HCT116 (cell line): ENCODE data around the gene TMEM178B. TPM values are rescaled to one million over a fixed set of nuclear protein-coding genes. Genes with fewer than 3 reads are reported as not detected.

ENCODE experiments used
- ATAC-seq: fragments of 200-7000 bp; cut with Tn5 transposase; 2 replicates; pipeline ENCODE4 v1.9.1; 2020; ENCODE audit warnings: mild to moderate bottlenecking, moderate library complexity
- BruUV-seq: library from RNA; stranded (reverse); fragments of 400-500 nt; replicated peaks from 2 replicates; lab custom pipeline; 2021; lab: Mats Ljungman, UMichigan
- CTCF ChIA-PET: fragments of 300-600 bp; sonication (Branson Sonifier 250); formaldehyde crosslinking; loops from one replicate; lab custom pipeline; 2021; ENCODE audit warnings: antibody characterized with exemption; lab: Charles Lee
- POLR2A ChIA-PET: fragments of 300-600, 350-600 bp; sonication (Branson Sonifier 250); formaldehyde crosslinking; loops from one replicate; lab custom pipeline; 2021; ENCODE audit warnings: antibody characterized with exemption; lab: Charles Lee
- RAD21 ChIA-PET, 2 experiments: fragments of 300-600 bp; sonication (Branson Sonifier 250); formaldehyde crosslinking; loops; one replicate each; lab custom pipeline; 2023; ENCODE audit warnings: low total read pairs in 2 of 2; ENCODE audit not compliant: uncharacterized antibody in 2 of 2, unreplicated experiment in 2 of 2, low non-redundant PET in 1 of 2; lab: Charles Lee
- DNase-seq: peaks from one replicate; pipeline ENCODE4 v3.0.0-alpha.2; 2010; ENCODE audit warnings: low read depth, low spot score
- H2AFZ ChIP-seq: fragments of 200-600 bp; shearing (Covaris generic), sonication (generic); 2 replicates; pipeline ENCODE4 v1.6.1; 2017; ENCODE audit warnings: low read depth, mixed run types, mixed read lengths, antibody characterized with exemption, low read length; ENCODE audit not compliant: poor library complexity, severe bottlenecking
- H3K27ac ChIP-seq: 2 replicates; pipeline ENCODE4 v1.5.1; 2012; ENCODE audit warnings: low read depth, low read length
- H3K27me3 ChIP-seq: fragments of 200-600 bp; sonication (generic); 2 replicates; pipeline ENCODE4 v1.6.1; 2016; ENCODE audit warnings: mixed run types, low read length, mixed read lengths; ENCODE audit not compliant: insufficient read depth
- H3K36me3 ChIP-seq, 2 experiments: fragments of 200-500 bp in 1 of 2; fragments of 200-600 bp in 1 of 2; sonication (Bioruptor generic) in 1 of 2; sonication (generic) in 1 of 2; 2 replicates each; pipeline versions ENCODE4 v1.5.1 to v1.6.1; 2014 to 2016; ENCODE audit warnings: low read length in 2 of 2, inconsistent platforms in 1 of 2, mixed read lengths in 1 of 2, mixed run types in 1 of 2; ENCODE audit not compliant: insufficient read depth in 2 of 2, control insufficient read depth in 1 of 2
- H3K4me1 ChIP-seq, 2 experiments: fragments of 200-600 bp in 1 of 2; sonication (generic) in 1 of 2; 2 replicates each; pipeline versions ENCODE4 v1.5.1 to v1.6.1; 2012 to 2017; ENCODE audit warnings: low read length in 2 of 2, inconsistent platforms in 1 of 2, mild to moderate bottlenecking in 1 of 2, mixed read lengths in 1 of 2, mixed run types in 1 of 2, moderate library complexity in 1 of 2; ENCODE audit not compliant: insufficient read depth in 2 of 2, control insufficient read depth in 1 of 2
- H3K4me2 ChIP-seq: fragments of 200-600 bp; sonication (generic); 2 replicates; pipeline ENCODE4 v1.6.1; 2017; ENCODE audit warnings: mixed run types, low read length, mixed read lengths
- H3K4me3 ChIP-seq, 2 experiments: fragments of 200-600 bp in 1 of 2; sonication (generic) in 1 of 2; replicated peaks in 1 of 2; 2 replicates each; pipeline ENCODE4 v1.5.1; 2011 to 2016; ENCODE audit warnings: low read length in 2 of 2, control low read depth in 1 of 2, low read depth in 1 of 2, mild to moderate bottlenecking in 1 of 2, mixed read lengths in 1 of 2, mixed run types in 1 of 2
- H3K79me2 ChIP-seq: fragments of 200-600 bp; sonication (generic); 2 replicates; pipeline ENCODE4 v1.6.1; 2017; ENCODE audit warnings: mild to moderate bottlenecking, mixed run types, low read length, moderate library complexity, mixed read lengths; ENCODE audit not compliant: insufficient read depth
- H3K9ac ChIP-seq: fragments of 200-600 bp; sonication (generic); 2 replicates; pipeline ENCODE4 v1.6.1; 2016; ENCODE audit warnings: low read length, mixed read lengths
- H3K9me2 ChIP-seq: fragments of 200-600 bp; sonication (generic), shearing (Covaris generic); 2 replicates; pipeline ENCODE4 v1.6.1; 2017; ENCODE audit warnings: mixed run types, mild to moderate bottlenecking, moderate library complexity; ENCODE audit not compliant: insufficient read depth
- H3K9me3 ChIP-seq, 2 experiments: fragments of 200-500 bp in 1 of 2; fragments of 200-600 bp in 1 of 2; sonication (Bioruptor generic) in 1 of 2; sonication (generic) in 1 of 2; 2 replicates each; pipeline ENCODE4 v1.6.1; 2014 to 2017; ENCODE audit warnings: low read length in 2 of 2, mixed read lengths in 2 of 2, inconsistent platforms in 1 of 2, low read depth in 1 of 2, mild to moderate bottlenecking in 1 of 2, mixed run types in 1 of 2, moderate library complexity in 1 of 2; ENCODE audit not compliant: control insufficient read depth in 1 of 2, insufficient read depth in 1 of 2
- H4K20me1 ChIP-seq: fragments of 200-600 bp; sonication (generic), shearing (Covaris generic); 2 replicates; pipeline ENCODE4 v1.6.1; 2017; ENCODE audit warnings: mixed run types, mild to moderate bottlenecking, moderate library complexity; ENCODE audit not compliant: insufficient read depth
- CEBPB ChIP-seq: IDR thresholded peaks from 2 replicates; pipeline ENCODE4 v1.6.1; 2012; ENCODE audit warnings: low read depth
- ELF1 ChIP-seq: IDR thresholded peaks from 2 replicates; pipeline ENCODE4 v1.6.1; 2012; ENCODE audit warnings: low read depth, borderline replicate concordance
- EZH2phosphoT487 ChIP-seq: fragments of 200-600 bp; IDR thresholded peaks from 2 replicates; pipeline ENCODE4 v1.6.1; 2018; ENCODE audit warnings: antibody characterized with exemption, borderline replicate concordance
- JUND ChIP-seq: IDR thresholded peaks from 2 replicates; pipeline ENCODE4 v1.6.1; 2012
- POLR2A ChIP-seq: IDR thresholded peaks from 2 replicates; pipeline ENCODE4 v1.7.0; 2011; ENCODE audit warnings: borderline replicate concordance; ENCODE audit not compliant: insufficient read depth, insufficient read length; ENCODE audit errors: extremely low read depth
- POLR2AphosphoS5 ChIP-seq: IDR thresholded peaks from 2 replicates; pipeline ENCODE4 v1.6.1; 2011; ENCODE audit warnings: mild to moderate bottlenecking, low read depth, low read length, moderate library complexity
- RAD21 ChIP-seq: IDR thresholded peaks from 2 replicates; pipeline ENCODE4 v1.6.1; 2012; ENCODE audit warnings: low read depth, mild to moderate bottlenecking
- SIN3A ChIP-seq: IDR thresholded peaks from 2 replicates; pipeline ENCODE4 v1.6.1; 2012; ENCODE audit warnings: low read depth
- SP1 ChIP-seq: IDR thresholded peaks from 2 replicates; pipeline ENCODE4 v1.6.1; 2012; ENCODE audit warnings: low read depth
- TCF7L2 ChIP-seq: IDR thresholded peaks from 2 replicates; pipeline ENCODE4 v1.7.0; 2011; ENCODE audit warnings: borderline replicate concordance, inconsistent platforms; ENCODE audit not compliant: insufficient read depth, insufficient read length; ENCODE audit errors: extremely low read depth
- ZBTB33 ChIP-seq: IDR thresholded peaks from 2 replicates; pipeline ENCODE4 v1.6.1; 2011; ENCODE audit warnings: mild to moderate bottlenecking, low read length, moderate library complexity; ENCODE audit not compliant: insufficient replicate concordance; ENCODE audit errors: extremely low read depth
- ZFX ChIP-seq: fragments of 450-650 bp; IDR thresholded peaks from 2 replicates; pipeline ENCODE4 v1.6.1; 2017
- ZNF274 ChIP-seq: fragments of 200-500 bp; sonication (Bioruptor generic); IDR thresholded peaks from 2 replicates; pipeline ENCODE4 v1.6.1; 2014; ENCODE audit warnings: mild to moderate bottlenecking, low read depth, low read length, inconsistent platforms
- intact Hi-C: fragments of 100-400 bp; cut with micrococcal nuclease; formaldehyde crosslinking; loops from 2 replicates; pipeline ENCODE4 v1.10.0; 2022
- total RNA-seq: library from RNA; stranded (reverse); gene quantifications from one replicate; pipeline ENCODE4 v1.2.1, GENCODE V29; 2021; ENCODE audit not compliant: unreplicated experiment
- TF ChIP-seq, protein P1 (sequence below): IDR thresholded peaks from 2 replicates; pipeline ENCODE4 v1.6.1; 2012
- TF ChIP-seq, protein P2 (sequence below): IDR thresholded peaks from 2 replicates; pipeline ENCODE4 v1.6.1; 2012; ENCODE audit warnings: low read depth

TMEM178B gene
- total RNA-seq, 1 experiment from 2014 or later: 0.02 TPM

DNA sequence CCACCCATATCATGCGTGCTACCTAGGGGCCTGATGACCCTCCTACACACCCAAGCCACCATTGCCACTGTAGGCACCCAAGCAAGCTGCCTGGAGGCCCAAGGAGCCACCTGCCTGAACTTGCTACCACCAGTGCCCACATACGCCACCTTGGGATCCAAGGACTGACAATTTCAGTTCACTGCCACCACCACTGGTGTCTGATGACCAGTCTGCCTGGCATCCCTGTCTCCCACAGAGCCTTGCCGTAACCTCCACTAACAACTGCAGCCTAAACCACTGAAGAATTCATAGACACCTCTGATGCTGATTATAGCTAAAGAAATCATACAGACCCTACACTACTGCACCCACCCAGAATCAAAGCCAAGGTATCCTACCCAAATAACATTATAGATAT is 58.8 kb downstream of the TMEM178B start:
- H3K9me2 ChIP-seq: no peaks in the 10 kb centered on the region
- H3K27me3 ChIP-seq: peaks cover 21% of the 10 kb centered on the region; the same call in 1 of the 2 replicates
- no peaks in the 10 kb centered on the region for H3K36me3 ChIP-seq
- DNase-seq: no peak
- no peaks in the 10 kb centered on the region for H3K79me2 ChIP-seq
- TF ChIP-seq, protein P1, sequence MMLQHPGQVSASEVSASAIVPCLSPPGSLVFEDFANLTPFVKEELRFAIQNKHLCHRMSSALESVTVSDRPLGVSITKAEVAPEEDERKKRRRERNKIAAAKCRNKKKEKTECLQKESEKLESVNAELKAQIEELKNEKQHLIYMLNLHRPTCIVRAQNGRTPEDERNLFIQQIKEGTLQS: no peak
- TF ChIP-seq SP1 (no peak), POLR2AphosphoS5 (no peak), ZFX (no peak), POLR2A (no peak), RAD21 (no peak), CEBPB (no peak), ELF1 (no peak), TCF7L2 (no peak), ZBTB33 (no peak), EZH2phosphoT487 (no peak), SIN3A (no peak), ZNF274 (no peak), JUND (no peak)
- TF ChIP-seq, protein P2, sequence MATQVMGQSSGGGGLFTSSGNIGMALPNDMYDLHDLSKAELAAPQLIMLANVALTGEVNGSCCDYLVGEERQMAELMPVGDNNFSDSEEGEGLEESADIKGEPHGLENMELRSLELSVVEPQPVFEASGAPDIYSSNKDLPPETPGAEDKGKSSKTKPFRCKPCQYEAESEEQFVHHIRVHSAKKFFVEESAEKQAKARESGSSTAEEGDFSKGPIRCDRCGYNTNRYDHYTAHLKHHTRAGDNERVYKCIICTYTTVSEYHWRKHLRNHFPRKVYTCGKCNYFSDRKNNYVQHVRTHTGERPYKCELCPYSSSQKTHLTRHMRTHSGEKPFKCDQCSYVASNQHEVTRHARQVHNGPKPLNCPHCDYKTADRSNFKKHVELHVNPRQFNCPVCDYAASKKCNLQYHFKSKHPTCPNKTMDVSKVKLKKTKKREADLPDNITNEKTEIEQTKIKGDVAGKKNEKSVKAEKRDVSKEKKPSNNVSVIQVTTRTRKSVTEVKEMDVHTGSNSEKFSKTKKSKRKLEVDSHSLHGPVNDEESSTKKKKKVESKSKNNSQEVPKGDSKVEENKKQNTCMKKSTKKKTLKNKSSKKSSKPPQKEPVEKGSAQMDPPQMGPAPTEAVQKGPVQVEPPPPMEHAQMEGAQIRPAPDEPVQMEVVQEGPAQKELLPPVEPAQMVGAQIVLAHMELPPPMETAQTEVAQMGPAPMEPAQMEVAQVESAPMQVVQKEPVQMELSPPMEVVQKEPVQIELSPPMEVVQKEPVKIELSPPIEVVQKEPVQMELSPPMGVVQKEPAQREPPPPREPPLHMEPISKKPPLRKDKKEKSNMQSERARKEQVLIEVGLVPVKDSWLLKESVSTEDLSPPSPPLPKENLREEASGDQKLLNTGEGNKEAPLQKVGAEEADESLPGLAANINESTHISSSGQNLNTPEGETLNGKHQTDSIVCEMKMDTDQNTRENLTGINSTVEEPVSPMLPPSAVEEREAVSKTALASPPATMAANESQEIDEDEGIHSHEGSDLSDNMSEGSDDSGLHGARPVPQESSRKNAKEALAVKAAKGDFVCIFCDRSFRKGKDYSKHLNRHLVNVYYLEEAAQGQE: no peak
- TF ChIP-seq, all 23 proteins: peak for 0
- intact Hi-C loops: no loop called here
- ChIA-PET POLR2A (no interaction called here), RAD21 (no interaction called here), CTCF (no interaction called here)
- no peak for ATAC-seq
- Histone ChIP-seq H3K9ac (no peak overlapping the region), H3K4me3 (no peak overlapping the region), H3K4me1 (no peaks in the 10 kb centered on the region), H3K27ac (no peak overlapping the region), H4K20me1 (no peaks in the 10 kb centered on the region), H3K9me3 (no peaks in the 10 kb centered on the region), H2AFZ (no peak overlapping the region), H3K4me2 (no peak overlapping the region)
- BruUV-seq: no TSS peak
